Nephron progenitor cell (in vitro differentiated cells): ENCODE results near the gene GOLT1B.

ENCODE experiments used
- DNase-seq: peaks from one replicate; pipeline ENCODE4 v3.0.0; 2021
- H3K27ac Mint-ChIP-seq: 2 replicates; pipeline ENCODE4 v1.8.0; 2021; ENCODE audit warnings: mild to moderate bottlenecking, moderate library complexity, mixed read lengths
- H3K27me3 Mint-ChIP-seq: 2 replicates; pipeline ENCODE4 v1.8.0; 2021; ENCODE audit warnings: mild to moderate bottlenecking, low read depth, mixed read lengths; ENCODE audit not compliant: poor library complexity
- H3K36me3 Mint-ChIP-seq: 2 replicates; pipeline ENCODE4 v1.8.0; 2021; ENCODE audit warnings: low read depth, mixed read lengths
- H3K4me1 Mint-ChIP-seq: 2 replicates; pipeline ENCODE4 v1.8.0; 2021; ENCODE audit warnings: mixed read lengths
- H3K4me3 Mint-ChIP-seq: 2 replicates; pipeline ENCODE4 v1.8.0; 2021; ENCODE audit warnings: mild to moderate bottlenecking, moderate library complexity, mixed read lengths
- H3K9me3 Mint-ChIP-seq: 2 replicates; pipeline ENCODE4 v1.8.0; 2021; ENCODE audit warnings: mild to moderate bottlenecking, moderate library complexity, mixed read lengths
- TF ChIP-seq, protein P1 (sequence below): fragments of 200-600 bp; sonication (generic); IDR thresholded peaks from 2 replicates; pipeline ENCODE4 v1.5.0; 2021; ENCODE audit warnings: antibody characterized with exemption

GOLT1B gene

DNA sequence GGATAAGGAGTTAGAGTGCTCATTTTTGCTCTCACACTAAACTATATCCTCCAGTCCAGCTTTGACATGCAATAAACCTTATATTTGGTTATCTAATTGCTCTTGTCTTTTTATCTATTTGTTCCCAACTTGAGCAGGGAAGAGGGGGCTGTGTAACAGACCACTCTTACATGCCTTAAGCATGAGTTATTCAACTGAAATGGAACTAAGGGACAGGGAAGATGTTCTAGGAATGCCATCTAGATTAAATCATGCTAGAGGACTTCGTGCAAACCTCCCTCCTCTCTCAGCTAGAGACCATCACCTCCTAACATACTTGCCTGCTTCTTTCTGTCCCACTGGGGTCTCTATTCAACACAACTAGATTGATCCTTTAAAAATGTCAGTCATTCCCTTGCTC is 45.1 kb downstream of the GOLT1B start:
- TF ChIP-seq, protein P1, sequence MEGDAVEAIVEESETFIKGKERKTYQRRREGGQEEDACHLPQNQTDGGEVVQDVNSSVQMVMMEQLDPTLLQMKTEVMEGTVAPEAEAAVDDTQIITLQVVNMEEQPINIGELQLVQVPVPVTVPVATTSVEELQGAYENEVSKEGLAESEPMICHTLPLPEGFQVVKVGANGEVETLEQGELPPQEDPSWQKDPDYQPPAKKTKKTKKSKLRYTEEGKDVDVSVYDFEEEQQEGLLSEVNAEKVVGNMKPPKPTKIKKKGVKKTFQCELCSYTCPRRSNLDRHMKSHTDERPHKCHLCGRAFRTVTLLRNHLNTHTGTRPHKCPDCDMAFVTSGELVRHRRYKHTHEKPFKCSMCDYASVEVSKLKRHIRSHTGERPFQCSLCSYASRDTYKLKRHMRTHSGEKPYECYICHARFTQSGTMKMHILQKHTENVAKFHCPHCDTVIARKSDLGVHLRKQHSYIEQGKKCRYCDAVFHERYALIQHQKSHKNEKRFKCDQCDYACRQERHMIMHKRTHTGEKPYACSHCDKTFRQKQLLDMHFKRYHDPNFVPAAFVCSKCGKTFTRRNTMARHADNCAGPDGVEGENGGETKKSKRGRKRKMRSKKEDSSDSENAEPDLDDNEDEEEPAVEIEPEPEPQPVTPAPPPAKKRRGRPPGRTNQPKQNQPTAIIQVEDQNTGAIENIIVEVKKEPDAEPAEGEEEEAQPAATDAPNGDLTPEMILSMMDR, result no peak
- peaks cover 2% of the 10 kb centered on the region for H3K4me1 Mint-ChIP-seq
- no peak overlapping the region for H3K4me3 Mint-ChIP-seq
- H3K9me3 Mint-ChIP-seq, result no peaks in the 10 kb centered on the region
- DNase-seq, result no peak
- H3K27ac Mint-ChIP-seq, result no peak overlapping the region
- H3K36me3 Mint-ChIP-seq, result no peaks in the 10 kb centered on the region
- peaks cover 4% of the 10 kb centered on the region for H3K27me3 Mint-ChIP-seq

DNA sequence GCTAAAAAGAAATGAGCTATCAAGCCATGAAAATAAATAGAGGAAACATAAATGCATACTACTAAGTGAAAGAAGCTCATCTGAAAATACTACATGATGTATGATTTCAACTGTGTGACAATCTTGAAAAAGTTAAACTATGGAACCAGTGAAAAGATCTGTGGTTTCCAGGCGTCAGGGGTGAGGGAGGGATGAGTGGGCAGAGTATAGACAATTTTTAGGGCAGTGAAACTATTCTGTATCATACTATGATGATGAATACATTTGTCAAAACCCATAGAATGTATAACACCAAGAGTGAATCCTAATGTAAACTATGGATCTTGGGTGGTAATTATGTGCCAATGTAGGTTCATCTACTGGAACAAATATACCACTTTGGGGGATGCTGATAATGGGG is 45.8 kb downstream of the GOLT1B start:
- no peaks in the 10 kb centered on the region for H3K9me3 Mint-ChIP-seq
- no peak for DNase-seq
- H3K4me1 Mint-ChIP-seq, result peaks cover 6% of the 10 kb centered on the region
- H3K4me3 Mint-ChIP-seq, result no peak overlapping the region
- H3K36me3 Mint-ChIP-seq, result no peaks in the 10 kb centered on the region
- H3K27ac Mint-ChIP-seq, result no peak overlapping the region
- TF ChIP-seq, protein P1, result no peak
- H3K27me3 Mint-ChIP-seq, result peaks cover 4% of the 10 kb centered on the region

DNA sequence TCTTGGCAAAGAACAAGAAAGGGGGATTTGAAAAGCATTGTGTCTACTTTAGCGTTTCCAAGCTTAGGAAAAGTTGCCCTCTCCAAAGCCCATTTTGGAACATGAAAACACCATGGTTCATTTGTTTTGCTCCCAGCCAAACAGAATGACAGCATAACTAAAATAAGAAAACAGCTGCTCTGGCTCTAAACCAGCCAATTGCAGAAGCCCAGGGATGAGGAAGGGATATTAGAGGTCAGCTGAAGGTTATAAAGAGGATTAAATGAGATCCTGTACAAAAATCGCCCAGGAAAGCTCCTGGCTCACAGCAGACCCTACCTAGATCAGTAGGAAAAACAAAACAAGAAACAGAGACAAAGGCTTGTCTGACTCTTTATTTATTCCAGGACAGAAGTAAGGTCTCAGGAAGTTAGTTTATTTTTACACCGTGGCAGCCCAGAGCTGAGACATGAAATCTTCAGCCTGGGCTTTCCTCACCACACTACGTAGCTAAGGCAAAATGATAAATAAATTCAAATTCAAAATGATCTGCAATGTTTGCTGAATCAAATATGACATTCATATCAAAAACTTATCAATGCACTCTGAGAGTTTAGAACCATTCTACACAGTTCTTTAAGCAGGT is 50.4 kb downstream of the GOLT1B start:
- no peaks in the 10 kb centered on the region for H3K9me3 Mint-ChIP-seq
- TF ChIP-seq, protein P1, result no peak
- no peak overlapping the region for H3K4me3 Mint-ChIP-seq
- H3K36me3 Mint-ChIP-seq, result no peaks in the 10 kb centered on the region
- H3K27ac Mint-ChIP-seq, result no peak overlapping the region
- H3K27me3 Mint-ChIP-seq, result no peaks in the 10 kb centered on the region
- DNase-seq, result no peak
- H3K4me1 Mint-ChIP-seq, result peaks cover 6% of the 10 kb centered on the region

DNA sequence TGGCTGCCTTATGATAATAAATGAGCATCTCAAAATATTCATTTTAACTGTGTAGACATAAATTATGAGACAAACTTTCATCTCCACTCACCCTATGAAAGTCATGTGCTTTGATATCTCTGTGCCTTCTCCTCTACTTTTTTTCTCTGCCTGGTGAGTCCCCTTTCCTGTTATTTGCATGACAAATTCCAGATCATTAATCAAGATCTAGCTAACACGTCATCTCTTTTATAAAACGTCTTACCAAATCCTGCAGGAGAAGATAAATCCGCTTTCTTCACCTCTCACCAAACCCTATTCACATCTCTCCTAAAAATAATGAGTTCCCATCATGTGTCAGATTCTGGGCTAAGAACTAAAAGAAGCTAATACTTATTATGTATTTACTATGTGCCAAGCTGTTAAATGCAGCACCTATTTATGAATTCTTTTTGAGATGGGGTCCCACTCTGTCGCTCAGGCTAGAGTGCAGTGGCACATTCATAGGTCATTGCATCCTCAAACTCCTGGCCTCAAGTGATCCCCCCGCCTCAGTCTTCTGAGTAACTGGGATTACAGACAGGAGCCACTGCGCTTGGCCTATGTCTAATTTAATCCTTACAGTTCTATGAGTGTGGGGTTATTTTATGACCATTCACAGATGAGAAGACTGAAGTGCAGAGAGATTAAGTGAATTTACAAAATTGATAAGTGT is 51.2 kb downstream of the GOLT1B start:
- no peak overlapping the region for H3K4me3 Mint-ChIP-seq
- H3K9me3 Mint-ChIP-seq, result no peaks in the 10 kb centered on the region

DNA sequence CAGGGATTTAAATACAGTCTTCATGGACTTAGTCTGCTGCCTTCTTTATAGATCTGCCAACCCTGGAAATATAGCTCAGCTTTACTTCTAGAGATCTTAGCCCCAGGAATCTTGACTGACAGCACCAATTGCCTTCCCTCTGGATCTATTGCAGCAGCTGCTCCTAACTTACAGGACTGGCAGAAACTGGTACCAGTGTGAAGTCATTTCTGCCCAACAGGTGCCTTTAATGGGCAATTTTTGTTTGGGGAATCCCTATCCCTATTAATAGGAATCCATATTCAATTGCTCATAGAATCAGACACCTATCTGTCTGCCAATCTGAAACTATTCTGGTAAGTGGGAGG is 51.7 kb downstream of the GOLT1B start:
- Mint-ChIP-seq H3K36me3 (no peaks in the 10 kb centered on the region), H3K9me3 (no peaks in the 10 kb centered on the region), H3K4me3 (no peak overlapping the region), H3K27me3 (no peaks in the 10 kb centered on the region), H3K27ac (no peak overlapping the region), H3K4me1 (peaks cover 6% of the 10 kb centered on the region)
- DNase-seq, result no peak
- TF ChIP-seq, protein P1, result no peak

More for the DNA sequence above, 51.2 kb downstream of the GOLT1B start:
- Mint-ChIP-seq H3K27ac (no peak overlapping the region), H3K4me1 (peaks cover 6% of the 10 kb centered on the region), H3K36me3 (no peaks in the 10 kb centered on the region), H3K27me3 (no peaks in the 10 kb centered on the region)
- TF ChIP-seq, protein P1, result no peak
- no peak for DNase-seq
